HepG2 (cell line): ENCODE results near the gene TKFC. TPM values are rescaled to one million over a fixed set of nuclear protein-coding genes. Genes with fewer than 3 reads are reported as not detected.

Experiments used
- DBP ChIP-seq: sonication (generic); formaldehyde crosslinking; IDR thresholded peaks from 2 replicates; pipeline ENCODE4 v1.4.0; 2020; ENCODE audit warnings: missing genetic modification reagents; ENCODE audit errors: not compliant biosample characterization
- DZIP1 ChIP-seq: sonication (generic); formaldehyde crosslinking; IDR thresholded peaks from 2 replicates; pipeline ENCODE4 v1.5.0; 2020; ENCODE audit warnings: mild to moderate bottlenecking, missing genetic modification reagents
- E2F1 ChIP-seq: sonication (generic); formaldehyde crosslinking; IDR thresholded peaks from 2 replicates; pipeline ENCODE4 v1.5.0; 2020; ENCODE audit warnings: missing genetic modification reagents
- FOXO4 ChIP-seq: sonication (generic); formaldehyde crosslinking; conservative IDR thresholded peaks from 2 replicates; pipeline ENCODE4 v1.8.1; 2023; ENCODE audit warnings: missing genetic modification reagents
- ISL2 ChIP-seq: sonication (generic); formaldehyde crosslinking; IDR thresholded peaks from 2 replicates; pipeline ENCODE4 v1.5.0; 2020; ENCODE audit warnings: missing genetic modification reagents
- KMT2B ChIP-seq: IDR thresholded peaks from 2 replicates; pipeline ENCODE4 v1.6.1; 2016; ENCODE audit warnings: missing genetic modification reagents, missing compliant biosample characterization
- MYNN ChIP-seq: sonication (generic); formaldehyde crosslinking; IDR thresholded peaks from 2 replicates; pipeline ENCODE4 v1.4.0; 2020; ENCODE audit warnings: mild to moderate bottlenecking, low read depth, missing genetic modification reagents
- NFIC ChIP-seq: IDR thresholded peaks from 2 replicates; pipeline ENCODE4 v1.6.1; 2012; ENCODE audit warnings: mild to moderate bottlenecking, low read length, inconsistent platforms
- PHF21A ChIP-seq: sonication (generic); formaldehyde crosslinking; IDR thresholded peaks from 2 replicates; pipeline ENCODE4 v1.5.0; 2020; ENCODE audit warnings: mild to moderate bottlenecking, missing genetic modification reagents
- PRMT3 ChIP-seq: sonication (generic); formaldehyde crosslinking; IDR thresholded peaks from 2 replicates; pipeline ENCODE4 v1.8.1; 2022; ENCODE audit warnings: low read depth, mild to moderate bottlenecking, moderate library complexity, missing genetic modification reagents, borderline replicate concordance
- RARA ChIP-seq: IDR thresholded peaks from 2 replicates; pipeline ENCODE4 v1.6.1; 2016; ENCODE audit warnings: missing genetic modification reagents, missing compliant biosample characterization
- REPIN1 ChIP-seq: sonication (generic); formaldehyde crosslinking; IDR thresholded peaks from 2 replicates; pipeline ENCODE4 v1.8.0; 2022; ENCODE audit warnings: missing genetic modification reagents, low read depth, mild to moderate bottlenecking, borderline replicate concordance
- THYN1 ChIP-seq: sonication (generic); formaldehyde crosslinking; IDR thresholded peaks from 2 replicates; pipeline ENCODE4 v1.8.1; 2023; ENCODE audit warnings: low read depth, mild to moderate bottlenecking, moderate library complexity, missing genetic modification reagents, borderline replicate concordance
- U2AF1 ChIP-seq: fragments of 200-400 bp; formaldehyde crosslinking; optimal IDR thresholded peaks from 2 replicates; pipeline ENCODE3; 2017; ENCODE audit warnings: mild to moderate bottlenecking, low read depth, low read length
- ZBTB42 ChIP-seq: sonication (generic); formaldehyde crosslinking; IDR thresholded peaks from 2 replicates; pipeline ENCODE4 v1.5.0; 2020; ENCODE audit warnings: mild to moderate bottlenecking, missing genetic modification reagents
- ZNF44 ChIP-seq: sonication (generic); formaldehyde crosslinking; IDR thresholded peaks from 2 replicates; pipeline ENCODE4 v1.5.1; 2020; ENCODE audit warnings: mild to moderate bottlenecking, missing genetic modification reagents
- ZNF710 ChIP-seq: sonication (generic); formaldehyde crosslinking; IDR thresholded peaks from 2 replicates; pipeline ENCODE4 v1.5.0; 2020; ENCODE audit warnings: mild to moderate bottlenecking, missing genetic modification reagents, borderline replicate concordance
- ZNF713 ChIP-seq: sonication (generic); formaldehyde crosslinking; IDR thresholded peaks from 2 replicates; pipeline ENCODE4 v1.4.0; 2020; ENCODE audit warnings: mild to moderate bottlenecking, missing genetic modification reagents
- ZNF768 ChIP-seq: sonication (generic); formaldehyde crosslinking; IDR thresholded peaks from 2 replicates; pipeline ENCODE4 v1.4.0; 2020; ENCODE audit warnings: missing genetic modification reagents
- ZNF792 ChIP-seq: IDR thresholded peaks from 2 replicates; pipeline ENCODE4 v1.6.1; 2016
- ZSCAN29 ChIP-seq: sonication (generic); formaldehyde crosslinking; conservative IDR thresholded peaks from 2 replicates; pipeline ENCODE4 v1.4.0; 2020; ENCODE audit warnings: mild to moderate bottlenecking, missing genetic modification reagents
- polyA plus RNA-seq, 8 experiments: library from polyadenylated mRNA; depleted of rRNA in 3 of 8; stranded (reverse) in 7 of 8; unstranded in 1 of 8; fragments of >200 nt; fragmentation: Illumina TruSeq in 4 of 8; extraction: Trizol in 4 of 8; gene quantifications; 2 replicates each; pipeline versions ENCODE4 v1.2.1 to v1.2.3, GENCODE V29; 2011 to 2016; ENCODE audit warnings: low read depth in 4 of 8, missing spikeins in 1 of 8, mixed read lengths in 1 of 8; ENCODE audit not compliant: insufficient read depth in 1 of 8
- total RNA-seq, 5 experiments: library from RNA; depleted of rRNA; stranded (reverse); fragments of >200 nt; fragmentation: Illumina TruSeq; extraction: Trizol; gene quantifications; 2 replicates each; pipeline ENCODE4 v1.2.3, GENCODE V29; 2016; ENCODE audit warnings: low read depth in 1 of 5

Gene TKFC
- total and polyA plus RNA-seq, 2 of the 13 experiments (the other 11 are each of a cell fraction or from before 2014, with no cell fraction given), result 147 to 197 TPM

- peak; percentile 83; the same call in 1 of the 2 replicates for TF ChIP-seq REPIN1 (CRISPR knock-in tag)
- peak; percentile 16; the same call in 1 of the 2 replicates for TF ChIP-seq ZNF710 (CRISPR knock-in tag)
- peak; percentile 47 for TF ChIP-seq RARA (CRISPR knock-in tag)
- TF ChIP-seq ISL2, result 0 out of 2 replicates have a peak, but pooled peaks have one; percentile 11
- TF ChIP-seq U2AF1, result no peak
- peak; percentile 81; the same call in 1 of the 2 replicates for TF ChIP-seq DZIP1 (CRISPR knock-in tag)
- TF ChIP-seq ZSCAN29 (CRISPR knock-in tag), result 0 out of 2 replicates have a peak, but pooled peaks have one; percentile 51
- TF ChIP-seq E2F1 (CRISPR knock-in tag), result no peak; the same call in none of the 2 replicates
- TF ChIP-seq DBP (CRISPR knock-in tag), result no peak
- no peak for TF ChIP-seq ZNF713 (CRISPR knock-in tag)
- TF ChIP-seq NFIC, result no peak
- TF ChIP-seq ZNF768 (CRISPR knock-in tag), result peak; percentile 55; the same call in 1 of the 2 replicates
- 0 out of 2 replicates have a peak, but pooled peaks have one; percentile 45 for TF ChIP-seq MYNN (CRISPR knock-in tag)
- TF ChIP-seq ZNF44 (CRISPR knock-in tag), result no peak
- peak; percentile 93 for TF ChIP-seq KMT2B (CRISPR knock-in tag)
- TF ChIP-seq ZNF792, result peak; percentile 75
- TF ChIP-seq PRMT3 (CRISPR knock-in tag), result no peak
- TF ChIP-seq PHF21A (CRISPR knock-in tag), result no peak
- no peak for TF ChIP-seq ZBTB42 (CRISPR knock-in tag)
- TF ChIP-seq FOXO4 (CRISPR knock-in tag), result no peak
- TF ChIP-seq THYN1 (CRISPR knock-in tag), result 0 out of 2 replicates have a peak, but pooled peaks have one; percentile 65
Measured at GRCh38 chr11:61332797-61333549, at the start of gene TKFC, which contains the start of gene DDB1 (continued).
